ENCODE results near the gene BET1L.

GRCh38 chr11:221998-222789 lies 15.0 kb upstream of the BET1L start:
- TF ChIP-seq CTCF (IDR thresholded peaks at IDR 0.05; ENCODE audit: low read depth, low read length) (no peak), EZH2phosphoT487 (IDR thresholded peaks at IDR 0.05; ENCODE audit: low read depth) (no peak)

Data from OCI-LY3 (cell line).